PC-9 (cell line): Measurements from ENCODE around the gene COL4A2. TPM values are rescaled to one million over a fixed set of nuclear protein-coding genes. Genes with fewer than 3 reads are reported as not detected.

Experiments
- BruUV-seq: library from RNA; stranded (reverse); fragments of 400-500 nt; replicated peaks from 2 replicates; lab custom pipeline; 2021; lab: Mats Ljungman, UMichigan
- CTCF ChIA-PET: fragments of 300-600 bp; sonication (Branson Sonifier 250); formaldehyde crosslinking; loops from one replicate; lab custom pipeline; 2022; ENCODE audit warnings: antibody characterized with exemption; lab: Charles Lee
- POLR2A ChIA-PET: fragments of 300-600 bp; sonication (Branson Sonifier 250); formaldehyde crosslinking; loops from one replicate; lab custom pipeline; 2022; ENCODE audit warnings: antibody characterized with exemption; ENCODE audit not compliant: unreplicated experiment; lab: Charles Lee
- DNase-seq, 2 experiments: peaks; one replicate each; pipeline versions ENCODE4 v3.0.0 to v3.0.0-alpha.2; 2015 to 2022; ENCODE audit warnings: mixed read lengths in 1 of 2
- H2AFZ ChIP-seq: fragments of 200-600 bp; sonication (generic); 2 replicates; pipeline ENCODE4 v1.8.1; 2017; ENCODE audit warnings: antibody characterized with exemption
- H3F3A ChIP-seq: fragments of 200-600 bp; sonication (generic); 2 replicates; pipeline ENCODE4 v1.8.1; 2017; ENCODE audit warnings: antibody characterized with exemption, mild to moderate bottlenecking, low read depth; ENCODE audit not compliant: insufficient read depth
- H3K27ac ChIP-seq: fragments of 200-600 bp; sonication (generic); 2 replicates; pipeline ENCODE4 v1.6.1; 2016; ENCODE audit warnings: mixed run types
- H3K27me3 ChIP-seq: fragments of 200-600 bp; sonication (generic); 2 replicates; pipeline ENCODE4 v1.6.1; 2016; ENCODE audit warnings: low read depth, mixed run types; ENCODE audit not compliant: insufficient read depth
- H3K36me3 ChIP-seq: fragments of 200-600 bp; sonication (generic); 2 replicates; pipeline ENCODE4 v1.6.1; 2016; ENCODE audit warnings: low read depth, mixed run types
- H3K4me1 ChIP-seq: fragments of 200-600 bp; sonication (generic); replicated peaks from 2 replicates; pipeline ENCODE4 v1.6.1; 2016; ENCODE audit warnings: mixed run types; ENCODE audit not compliant: insufficient read depth
- H3K4me2 ChIP-seq: fragments of 200-600 bp; sonication (generic); 2 replicates; pipeline ENCODE4 v1.6.1; 2017; ENCODE audit warnings: mixed run types
- H3K4me3 ChIP-seq: fragments of 200-600 bp; sonication (generic); 2 replicates; pipeline ENCODE4 v1.6.1; 2016; ENCODE audit warnings: mixed run types
- H3K79me2 ChIP-seq: fragments of 200-600 bp; sonication (generic); 2 replicates; pipeline ENCODE4 v1.6.1; 2017; ENCODE audit warnings: low read depth, mixed run types
- H3K9me2 ChIP-seq: fragments of 200-600 bp; sonication (generic); 2 replicates; pipeline ENCODE4 v1.8.1; 2017; ENCODE audit warnings: mild to moderate bottlenecking; ENCODE audit not compliant: insufficient read depth
- H3K9me3 ChIP-seq: fragments of 200-600 bp; sonication (generic); 2 replicates; pipeline ENCODE4 v1.8.1; 2016; ENCODE audit warnings: low read depth; ENCODE audit not compliant: insufficient read depth
- H4K20me1 ChIP-seq: fragments of 200-600 bp; sonication (generic); 2 replicates; pipeline ENCODE4 v1.8.1; 2017; ENCODE audit not compliant: insufficient read depth
- EZH2 ChIP-seq: fragments of 200-600 bp; sonication (generic); IDR thresholded peaks from 2 replicates; pipeline ENCODE4 v1.8.0; 2017; ENCODE audit warnings: antibody characterized with exemption, low read depth
- intact Hi-C: fragments of 100-400 bp; cut with micrococcal nuclease; formaldehyde crosslinking; loops from one replicate; pipeline ENCODE4 v1.10.0; 2022; ENCODE audit not compliant: unreplicated experiment
- total RNA-seq: library from RNA; stranded (reverse); gene quantifications from 2 replicates; pipeline ENCODE4 v1.2.3, GENCODE V29; 2021
- TF ChIP-seq, protein P1 (sequence below): fragments of 200-600 bp; sonication (generic); conservative IDR thresholded peaks from 2 replicates; pipeline ENCODE4 v1.6.1; 2017; ENCODE audit warnings: mixed run types, antibody characterized with exemption, mild to moderate bottlenecking, moderate library complexity

COL4A2 gene
- total RNA-seq, 1 experiment from 2014 or later, result 1.2 TPM

DNA sequence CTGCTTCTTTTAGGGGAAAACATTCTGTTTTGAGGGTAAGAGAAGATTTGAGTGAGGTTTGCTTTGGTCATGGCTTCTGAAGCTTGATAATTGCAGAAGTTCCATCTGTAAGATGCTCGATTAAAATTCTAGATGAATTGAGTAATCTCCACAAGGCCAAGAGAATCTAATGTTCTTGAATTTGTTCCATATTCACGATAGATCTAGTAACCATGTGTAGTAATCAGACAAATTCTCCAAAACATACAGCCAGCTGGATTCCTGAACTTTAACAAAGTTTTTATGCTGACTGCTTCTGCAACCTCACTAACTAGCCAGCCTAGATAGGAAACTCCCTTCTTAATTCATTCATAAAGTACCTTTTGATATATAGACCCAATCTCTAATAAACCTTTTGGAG is 92.7 kb downstream of the COL4A2 start:
- Histone ChIP-seq H2AFZ (no peak overlapping the region), H4K20me1 (no peaks in the 10 kb centered on the region), H3K79me2 (no peaks in the 10 kb centered on the region), H3K27ac (no peak overlapping the region), H3K36me3 (no peaks in the 10 kb centered on the region), H3K4me3 (no peak overlapping the region), H3K9me3 (no peaks in the 10 kb centered on the region), H3K9me2 (no peaks in the 10 kb centered on the region; the same call in 1 of the 2 replicates), H3K27me3 (no peaks in the 10 kb centered on the region), H3F3A (0 out of 2 replicates have a peak, but pooled peaks cover 7% of the 10 kb centered on the region), H3K4me1 (peaks cover 20% of the 10 kb centered on the region; the same call in 1 of the 2 replicates), H3K4me2 (no peak overlapping the region)
- POLR2A ChIA-PET, result no interaction called here
- no peak for TF ChIP-seq EZH2
- TF ChIP-seq, protein P1, sequence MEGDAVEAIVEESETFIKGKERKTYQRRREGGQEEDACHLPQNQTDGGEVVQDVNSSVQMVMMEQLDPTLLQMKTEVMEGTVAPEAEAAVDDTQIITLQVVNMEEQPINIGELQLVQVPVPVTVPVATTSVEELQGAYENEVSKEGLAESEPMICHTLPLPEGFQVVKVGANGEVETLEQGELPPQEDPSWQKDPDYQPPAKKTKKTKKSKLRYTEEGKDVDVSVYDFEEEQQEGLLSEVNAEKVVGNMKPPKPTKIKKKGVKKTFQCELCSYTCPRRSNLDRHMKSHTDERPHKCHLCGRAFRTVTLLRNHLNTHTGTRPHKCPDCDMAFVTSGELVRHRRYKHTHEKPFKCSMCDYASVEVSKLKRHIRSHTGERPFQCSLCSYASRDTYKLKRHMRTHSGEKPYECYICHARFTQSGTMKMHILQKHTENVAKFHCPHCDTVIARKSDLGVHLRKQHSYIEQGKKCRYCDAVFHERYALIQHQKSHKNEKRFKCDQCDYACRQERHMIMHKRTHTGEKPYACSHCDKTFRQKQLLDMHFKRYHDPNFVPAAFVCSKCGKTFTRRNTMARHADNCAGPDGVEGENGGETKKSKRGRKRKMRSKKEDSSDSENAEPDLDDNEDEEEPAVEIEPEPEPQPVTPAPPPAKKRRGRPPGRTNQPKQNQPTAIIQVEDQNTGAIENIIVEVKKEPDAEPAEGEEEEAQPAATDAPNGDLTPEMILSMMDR, result no peak
- intact Hi-C loops, result no loop called here
- CTCF ChIA-PET, result no interaction called here
- BruUV-seq, result no TSS peak
- DNase-seq, result no peak

DNA sequence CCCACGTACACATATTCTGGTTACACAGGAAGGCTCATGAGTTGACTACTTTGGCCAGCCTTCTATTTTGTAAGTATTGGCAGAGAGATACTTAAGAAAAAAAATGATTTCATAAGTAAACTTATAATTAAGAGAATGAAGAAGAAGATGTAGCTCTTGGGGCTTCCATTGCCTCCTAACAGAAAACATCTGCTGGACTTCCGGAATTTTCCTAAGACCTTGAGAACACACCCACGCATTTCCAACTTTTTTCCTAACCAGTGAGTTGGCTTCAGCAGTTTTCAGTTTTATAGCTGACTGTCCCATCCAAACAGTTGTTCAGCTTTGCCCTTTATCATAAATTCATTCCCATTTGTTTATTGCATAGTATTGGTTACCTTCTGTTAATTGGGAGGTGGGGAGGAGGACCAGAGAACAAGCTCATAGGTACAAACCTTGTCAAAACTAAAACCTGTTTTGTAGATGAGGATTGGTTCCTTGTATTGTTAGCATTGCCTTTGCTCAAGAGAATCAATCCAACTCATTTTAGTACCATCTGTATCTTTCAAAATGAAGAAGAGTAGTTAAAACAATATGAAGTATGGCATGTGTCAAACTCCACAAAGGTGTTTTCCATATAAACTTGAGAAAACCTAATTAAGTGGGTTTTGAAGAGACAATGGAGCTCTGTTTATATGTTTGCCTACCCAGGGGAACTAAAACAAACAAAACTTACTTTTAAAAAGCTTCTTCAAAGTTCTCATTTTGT is 93.9 kb downstream of the COL4A2 start:
- Histone ChIP-seq H3K4me3 (no peak overlapping the region), H4K20me1 (no peaks in the 10 kb centered on the region), H3K4me1 (peaks cover 20% of the 10 kb centered on the region; the same call in 1 of the 2 replicates), H3K9me3 (no peaks in the 10 kb centered on the region), H3K36me3 (no peaks in the 10 kb centered on the region), H3K79me2 (no peaks in the 10 kb centered on the region), H3K4me2 (no peak overlapping the region), H3K27ac (no peak overlapping the region), H2AFZ (no peak overlapping the region), H3K27me3 (no peaks in the 10 kb centered on the region), H3F3A (0 out of 2 replicates have a peak, but pooled peaks cover 7% of the 10 kb centered on the region), H3K9me2 (no peaks in the 10 kb centered on the region; the same call in 1 of the 2 replicates)
- no peak for TF ChIP-seq EZH2
- no TSS peak for BruUV-seq
- intact Hi-C loops, result no loop called here
- DNase-seq, result no peak
- CTCF ChIA-PET, result no interaction called here
- POLR2A ChIA-PET, result no interaction called here

DNA sequence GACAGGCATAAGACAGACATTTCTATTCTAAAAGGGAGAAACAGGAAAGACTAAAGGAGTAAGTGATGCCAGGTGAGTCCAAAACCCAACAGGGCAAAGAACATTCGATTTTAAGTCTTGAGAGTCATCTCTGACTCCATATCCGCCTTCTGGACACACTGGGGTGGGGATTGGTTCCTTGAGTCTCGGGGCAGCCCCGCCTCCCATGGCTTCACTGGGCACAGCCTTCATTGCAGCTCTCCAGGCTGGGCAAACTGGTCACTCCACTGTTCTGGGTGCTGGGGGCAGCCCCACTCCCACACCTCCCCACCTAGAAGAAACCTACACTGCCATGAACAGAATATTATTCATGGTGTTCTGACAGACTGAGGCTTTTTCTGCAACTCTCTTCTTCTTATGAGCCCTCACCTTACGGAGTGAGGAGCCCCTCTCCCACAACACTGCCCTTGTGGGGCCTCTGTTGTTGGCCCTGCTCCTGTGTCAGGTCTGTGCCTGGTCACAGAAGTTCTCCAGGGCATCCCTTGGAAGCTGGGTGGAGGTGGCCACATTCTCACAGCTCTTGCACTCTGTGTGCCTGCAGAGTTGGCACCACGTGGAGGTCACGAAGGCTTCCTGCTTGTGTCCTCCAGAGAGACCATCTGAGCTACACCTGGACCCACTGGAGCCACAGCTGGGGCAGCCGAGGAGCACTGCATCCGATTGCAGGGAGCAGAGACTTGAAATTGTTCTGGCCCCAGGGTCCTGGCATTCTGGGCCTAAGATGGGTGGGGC is 95.4 kb downstream of the COL4A2 start:
- H3K79me2 ChIP-seq, result no peaks in the 10 kb centered on the region
- CTCF ChIA-PET, result no interaction called here
- H3K4me3 ChIP-seq, result no peak overlapping the region
- peaks cover 20% of the 10 kb centered on the region; the same call in 1 of the 2 replicates for H3K4me1 ChIP-seq
- H3K9me2 ChIP-seq, result no peaks in the 10 kb centered on the region; the same call in 1 of the 2 replicates
- peak in 1 of 2 experiments; percentile 31 for DNase-seq
- TF ChIP-seq, protein P1, result no peak
- no peak for TF ChIP-seq EZH2
- POLR2A ChIA-PET, result interaction anchor here (0.6 kb wide), 1 partner anchor 264 kb away, joined by 3 read pairs; no protein-coding TSS in a partner anchor
- H3K9me3 ChIP-seq, result no peaks in the 10 kb centered on the region
- no peak overlapping the region for H2AFZ ChIP-seq
- 0 out of 2 replicates have a peak, but pooled peaks cover 7% of the 10 kb centered on the region for H3F3A ChIP-seq
- H3K4me2 ChIP-seq, result no peak overlapping the region
- H4K20me1 ChIP-seq, result no peaks in the 10 kb centered on the region
- H3K36me3 ChIP-seq, result no peaks in the 10 kb centered on the region
- BruUV-seq, result no TSS peak
- intact Hi-C loops, result no loop called here
- H3K27me3 ChIP-seq, result no peaks in the 10 kb centered on the region
- no peak overlapping the region for H3K27ac ChIP-seq
